ENCODE data around the gene NINJ2.

- TF ChIP-seq CTCF (IDR thresholded peaks at IDR 0.05), result no peak
- TF ChIP-seq EP300 (IDR thresholded peaks at IDR 0.05), result no peak
- no peak for TF ChIP-seq POLR2AphosphoS5 (IDR thresholded peaks at IDR 0.05)
These were observed 63.5 kb downstream of the NINJ2 start for GRCh38 chr12:599756-600155.

Measured in sigmoid colon (tissue), 4 donors.